CD14-positive monocyte (primary cell): Measurements from ENCODE around the gene NEXMIF. TPM values are rescaled to one million over a fixed set of nuclear protein-coding genes. Genes with fewer than 3 reads are reported as not detected.

Source experiments
- DNase-seq, 3 donors: peaks; one replicate each; pipeline ENCODE4 v3.0.0-alpha.2; 2011 to 2022
- H2AFZ ChIP-seq: 2 replicates; pipeline ENCODE4 v1.6.0; 2012; ENCODE audit warnings: mild to moderate bottlenecking, low read depth, low read length, inconsistent platforms; ENCODE audit not compliant: insufficient read depth, poor library complexity, severe bottlenecking
- H3K27ac ChIP-seq, 2 donors: 1 replicate in 1 of 2; 2 replicates in 1 of 2; pipeline ENCODE4 v1.5.1; 2012 to 2013; ENCODE audit warnings: low read length in 2 of 2, control low read depth in 1 of 2, inconsistent platforms in 1 of 2, low read depth in 1 of 2, mild to moderate bottlenecking in 1 of 2
- H3K27me3 ChIP-seq, 2 donors: one replicate each; pipeline versions ENCODE4 v1.6.0 to v1.6.1; 2011 to 2013; ENCODE audit warnings: low read length in 2 of 2; ENCODE audit not compliant: control insufficient read depth in 2 of 2, insufficient read depth in 2 of 2
- H3K36me3 ChIP-seq, 2 donors: replicated peaks in 1 of 2; 1 replicate in 1 of 2; 2 replicates in 1 of 2; pipeline versions ENCODE4 v1.5.1 to v1.6.1; 2012 to 2013; ENCODE audit warnings: low read length in 2 of 2, control low read depth in 1 of 2, inconsistent platforms in 1 of 2, mild to moderate bottlenecking in 1 of 2; ENCODE audit not compliant: insufficient read depth in 2 of 2, control insufficient read depth in 1 of 2
- H3K4me1 ChIP-seq, 2 donors: 1 replicate in 1 of 2; 2 replicates in 1 of 2; pipeline versions ENCODE4 v1.5.1 to v1.6.1; 2012 to 2013; ENCODE audit warnings: low read length in 2 of 2, control low read depth in 1 of 2, inconsistent platforms in 1 of 2, mild to moderate bottlenecking in 1 of 2, moderate library complexity in 1 of 2; ENCODE audit not compliant: insufficient read depth in 2 of 2, control insufficient read depth in 1 of 2
- H3K4me2 ChIP-seq: replicated peaks from 2 replicates; pipeline ENCODE3; 2012; ENCODE audit warnings: low read length, moderate library complexity, mild to moderate bottlenecking; ENCODE audit not compliant: poor library complexity, severe bottlenecking; ENCODE audit errors: extremely low read depth
- H3K4me3 ChIP-seq, 3 experiments: fragments of 200-600 bp in 1 of 3; sonication (generic) in 1 of 3; replicated peaks in 1 of 3; 1 replicate in 2 of 3; 2 replicates in 1 of 3; pipeline ENCODE4 v1.5.1; 2011 to 2013; ENCODE audit warnings: low read length in 3 of 3, mild to moderate bottlenecking in 3 of 3, control low read depth in 2 of 3, low read depth in 2 of 3, inconsistent platforms in 1 of 3, moderate library complexity in 1 of 3
- H3K79me2 ChIP-seq: 2 replicates; pipeline ENCODE4 v1.6.0; 2012; ENCODE audit warnings: mild to moderate bottlenecking, control low read depth, inconsistent platforms, low read length, moderate library complexity; ENCODE audit not compliant: insufficient read depth
- H3K9ac ChIP-seq: 2 replicates; pipeline ENCODE4 v1.6.0; 2017; ENCODE audit warnings: low read length, mild to moderate bottlenecking; ENCODE audit not compliant: insufficient read depth, poor library complexity, severe bottlenecking
- H3K9me3 ChIP-seq, 2 donors: replicated peaks in 1 of 2; 1 replicate in 1 of 2; 2 replicates in 1 of 2; pipeline versions ENCODE4 v1.5.1 to v1.6.1; 2012 to 2013; ENCODE audit warnings: low read length in 2 of 2, control low read depth in 1 of 2; ENCODE audit not compliant: control insufficient read depth in 1 of 2, insufficient read depth in 1 of 2
- H4K20me1 ChIP-seq: 2 replicates; pipeline ENCODE4 v1.6.0; 2012; ENCODE audit warnings: mild to moderate bottlenecking, low read length, control low read depth, moderate library complexity; ENCODE audit not compliant: insufficient read depth
- H3K27ac Mint-ChIP-seq, 7 donors: one replicate each; pipeline ENCODE4 v1.8.0; 2020; ENCODE audit warnings: mild to moderate bottlenecking in 7 of 7, mixed read lengths in 7 of 7, moderate library complexity in 6 of 7, inconsistent platforms in 2 of 7
- H3K27me3 Mint-ChIP-seq, 3 donors: one replicate each; pipeline ENCODE4 v1.8.0; 2021 to 2022; ENCODE audit warnings: low read depth in 3 of 3, mild to moderate bottlenecking in 3 of 3, mixed read lengths in 3 of 3, moderate library complexity in 3 of 3, inconsistent platforms in 1 of 3
- H3K36me3 Mint-ChIP-seq, 2 donors: one replicate each; pipeline ENCODE4 v1.8.0; 2020; ENCODE audit warnings: mixed read lengths in 2 of 2, inconsistent platforms in 1 of 2, mild to moderate bottlenecking in 1 of 2
- H3K4me1 Mint-ChIP-seq: one replicate; pipeline ENCODE4 v1.8.0; 2020; ENCODE audit warnings: mild to moderate bottlenecking, mixed read lengths
- H3K4me3 Mint-ChIP-seq, 2 donors: one replicate each; pipeline ENCODE4 v1.8.0; 2020; ENCODE audit warnings: mild to moderate bottlenecking in 2 of 2, mixed read lengths in 2 of 2, moderate library complexity in 1 of 2
- H3K9me3 Mint-ChIP-seq, 7 donors: one replicate each; pipeline ENCODE4 v1.8.0; 2020 to 2022; ENCODE audit warnings: mixed read lengths in 7 of 7, mild to moderate bottlenecking in 6 of 7, moderate library complexity in 6 of 7, inconsistent platforms in 2 of 7
- WGBS: methylation state at CpG from one replicate; pipeline ENCODE4 v1.1.5; 2013; ENCODE audit warnings: missing lambda C conversion rate; ENCODE audit not compliant: insufficient coverage; 5-methylcytosine and 5-hydroxymethylcytosine counted together
- intact Hi-C, 2 donors: fragments of 100-400 bp; cut with micrococcal nuclease; formaldehyde crosslinking; loops; one replicate each; pipeline versions ENCODE4 v1.15.0 to v1.15.1; 2023
- polyA plus RNA-seq, 3 donors: library from polyadenylated mRNA; depleted of rRNA in 1 of 3; unstranded in 2 of 3; stranded (reverse) in 1 of 3; fragments of 300-500 nt in 2 of 3; fragments of >200 nt in 1 of 3; fragmentation: Illumina TruSeq in 2 of 3; gene quantifications; 1 replicate in 2 of 3; 2 replicates in 1 of 3; pipeline ENCODE4 v1.2.3, GENCODE V29; 2012 to 2021
- TF ChIP-seq, protein P1 (sequence below): fragments of 200-600 bp; IDR thresholded peaks from one replicate; pipeline ENCODE4 v1.8.0; 2022; ENCODE audit warnings: antibody characterized with exemption, mild to moderate bottlenecking

NEXMIF gene
- polyA plus RNA-seq, 3 donors, result not detected

DNA sequence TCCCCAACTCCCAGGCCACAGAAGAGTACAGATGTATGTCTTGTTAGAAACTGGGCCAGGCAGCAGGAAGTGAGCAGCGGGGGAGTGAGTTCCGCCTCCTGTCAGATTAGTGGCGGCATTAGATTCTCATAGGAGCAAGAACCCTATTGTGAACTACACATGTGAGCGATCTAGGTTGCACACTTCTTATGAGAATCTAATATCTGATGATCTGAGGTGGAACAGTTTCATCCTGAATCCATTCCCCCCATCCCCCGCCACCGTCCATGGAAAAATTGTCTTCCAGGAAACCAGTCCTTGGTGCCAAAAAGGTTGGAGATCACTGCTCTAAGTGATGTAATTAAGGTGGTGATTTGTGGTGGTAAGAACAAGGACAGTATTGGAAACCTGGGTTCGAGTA lies 24.5 kb upstream of the NEXMIF start:
- DNase-seq, result no peak
- Histone ChIP-seq H3K27me3 (no peaks in the 10 kb centered on the region), H3K4me1 (no peaks in the 10 kb centered on the region), H3K4me3 (no peak overlapping the region), H3K27ac (no peak overlapping the region), H4K20me1 (no peaks in the 10 kb centered on the region), H3K79me2 (no peaks in the 10 kb centered on the region), H2AFZ (no peak overlapping the region), H3K9ac (no peak overlapping the region), H3K4me2 (no peak overlapping the region), H3K36me3 (no peaks in the 10 kb centered on the region), H3K9me3 (peaks cover 0 to under 1% of the 10 kb centered on the region in 2 donors)
- no CpG with 5 or more reads among the region's 7 CpGs for WGBS
- TF ChIP-seq, protein P1, sequence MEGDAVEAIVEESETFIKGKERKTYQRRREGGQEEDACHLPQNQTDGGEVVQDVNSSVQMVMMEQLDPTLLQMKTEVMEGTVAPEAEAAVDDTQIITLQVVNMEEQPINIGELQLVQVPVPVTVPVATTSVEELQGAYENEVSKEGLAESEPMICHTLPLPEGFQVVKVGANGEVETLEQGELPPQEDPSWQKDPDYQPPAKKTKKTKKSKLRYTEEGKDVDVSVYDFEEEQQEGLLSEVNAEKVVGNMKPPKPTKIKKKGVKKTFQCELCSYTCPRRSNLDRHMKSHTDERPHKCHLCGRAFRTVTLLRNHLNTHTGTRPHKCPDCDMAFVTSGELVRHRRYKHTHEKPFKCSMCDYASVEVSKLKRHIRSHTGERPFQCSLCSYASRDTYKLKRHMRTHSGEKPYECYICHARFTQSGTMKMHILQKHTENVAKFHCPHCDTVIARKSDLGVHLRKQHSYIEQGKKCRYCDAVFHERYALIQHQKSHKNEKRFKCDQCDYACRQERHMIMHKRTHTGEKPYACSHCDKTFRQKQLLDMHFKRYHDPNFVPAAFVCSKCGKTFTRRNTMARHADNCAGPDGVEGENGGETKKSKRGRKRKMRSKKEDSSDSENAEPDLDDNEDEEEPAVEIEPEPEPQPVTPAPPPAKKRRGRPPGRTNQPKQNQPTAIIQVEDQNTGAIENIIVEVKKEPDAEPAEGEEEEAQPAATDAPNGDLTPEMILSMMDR, result no peak
- Mint-ChIP-seq H3K4me1 (no peaks in the 10 kb centered on the region), H3K9me3 (peaks cover 0 to 21% (median 4%) of the 10 kb centered on the region in 7 donors), H3K4me3 (no peak overlapping the region), H3K36me3 (no peaks in the 10 kb centered on the region), H3K27ac (no peak overlapping the region), H3K27me3 (peaks cover 0 to 1% (median 0%) of the 10 kb centered on the region in 3 donors)
- intact Hi-C loops, result no loop called here

DNA sequence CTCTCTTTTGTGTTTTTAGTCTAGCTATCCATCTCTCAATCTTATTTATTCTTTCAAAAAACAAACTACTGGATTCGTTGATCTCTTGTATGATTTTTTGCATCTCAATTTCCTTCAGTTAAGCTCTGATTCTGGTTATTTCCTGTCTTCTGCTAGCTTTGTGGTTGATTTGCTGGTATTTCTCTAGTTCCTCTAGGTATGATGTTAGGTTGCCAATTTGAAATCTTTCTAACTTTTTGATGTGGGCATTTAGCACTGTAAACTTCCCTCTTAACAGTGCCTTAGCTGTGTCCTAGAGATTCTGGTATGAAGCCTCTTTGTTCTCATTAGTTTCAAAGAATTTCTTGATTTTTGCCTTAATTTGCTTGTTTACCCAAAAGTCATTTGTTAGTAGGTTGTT lies 15.2 kb upstream of the NEXMIF start:
- Mint-ChIP-seq H3K9me3 (peaks cover 0 to 14% (median 10%) of the 10 kb centered on the region in 7 donors), H3K4me1 (no peaks in the 10 kb centered on the region), H3K36me3 (no peaks in the 10 kb centered on the region), H3K27ac (no peak overlapping the region), H3K27me3 (peaks cover 0 to 2% (median 1%) of the 10 kb centered on the region in 3 donors), H3K4me3 (no peak overlapping the region)
- Histone ChIP-seq H3K9ac (no peak overlapping the region), H3K27me3 (no peaks in the 10 kb centered on the region), H3K4me1 (no peaks in the 10 kb centered on the region), H3K27ac (no peak overlapping the region), H4K20me1 (no peaks in the 10 kb centered on the region), H2AFZ (no peak overlapping the region), H3K4me3 (no peak overlapping the region), H3K79me2 (no peaks in the 10 kb centered on the region), H3K9me3 (peaks cover 13 to 18% of the 10 kb centered on the region in 2 donors), H3K36me3 (no peaks in the 10 kb centered on the region), H3K4me2 (no peak overlapping the region)
- TF ChIP-seq, protein P1, result no peak
- intact Hi-C loops, result no loop called here
- DNase-seq, result no peak
- no CpG with 5 or more reads among the region's 1 CpG for WGBS
